Esophagus mucosa (tissue), 1 donor: Measurements from ENCODE around the gene POGZ. TPM values are rescaled to one million over a fixed set of nuclear protein-coding genes. Genes with fewer than 3 reads are reported as not detected.
A peak's percentile ranks its signal among the peaks of the same experiment; 100 is the strongest.

ENCODE experiments used
- ATAC-seq: fragments of 200-7000 bp; cut with Tn5 transposase; one replicate; pipeline ENCODE4 v1.9.1; 2020
- total RNA-seq: library from RNA; stranded (reverse); gene quantifications from one replicate; pipeline ENCODE4 v1.2.4, GENCODE V29; 2023
- donor health status: DM: yes; HTN: yes; CAD: no.

The POGZ gene, protein sequence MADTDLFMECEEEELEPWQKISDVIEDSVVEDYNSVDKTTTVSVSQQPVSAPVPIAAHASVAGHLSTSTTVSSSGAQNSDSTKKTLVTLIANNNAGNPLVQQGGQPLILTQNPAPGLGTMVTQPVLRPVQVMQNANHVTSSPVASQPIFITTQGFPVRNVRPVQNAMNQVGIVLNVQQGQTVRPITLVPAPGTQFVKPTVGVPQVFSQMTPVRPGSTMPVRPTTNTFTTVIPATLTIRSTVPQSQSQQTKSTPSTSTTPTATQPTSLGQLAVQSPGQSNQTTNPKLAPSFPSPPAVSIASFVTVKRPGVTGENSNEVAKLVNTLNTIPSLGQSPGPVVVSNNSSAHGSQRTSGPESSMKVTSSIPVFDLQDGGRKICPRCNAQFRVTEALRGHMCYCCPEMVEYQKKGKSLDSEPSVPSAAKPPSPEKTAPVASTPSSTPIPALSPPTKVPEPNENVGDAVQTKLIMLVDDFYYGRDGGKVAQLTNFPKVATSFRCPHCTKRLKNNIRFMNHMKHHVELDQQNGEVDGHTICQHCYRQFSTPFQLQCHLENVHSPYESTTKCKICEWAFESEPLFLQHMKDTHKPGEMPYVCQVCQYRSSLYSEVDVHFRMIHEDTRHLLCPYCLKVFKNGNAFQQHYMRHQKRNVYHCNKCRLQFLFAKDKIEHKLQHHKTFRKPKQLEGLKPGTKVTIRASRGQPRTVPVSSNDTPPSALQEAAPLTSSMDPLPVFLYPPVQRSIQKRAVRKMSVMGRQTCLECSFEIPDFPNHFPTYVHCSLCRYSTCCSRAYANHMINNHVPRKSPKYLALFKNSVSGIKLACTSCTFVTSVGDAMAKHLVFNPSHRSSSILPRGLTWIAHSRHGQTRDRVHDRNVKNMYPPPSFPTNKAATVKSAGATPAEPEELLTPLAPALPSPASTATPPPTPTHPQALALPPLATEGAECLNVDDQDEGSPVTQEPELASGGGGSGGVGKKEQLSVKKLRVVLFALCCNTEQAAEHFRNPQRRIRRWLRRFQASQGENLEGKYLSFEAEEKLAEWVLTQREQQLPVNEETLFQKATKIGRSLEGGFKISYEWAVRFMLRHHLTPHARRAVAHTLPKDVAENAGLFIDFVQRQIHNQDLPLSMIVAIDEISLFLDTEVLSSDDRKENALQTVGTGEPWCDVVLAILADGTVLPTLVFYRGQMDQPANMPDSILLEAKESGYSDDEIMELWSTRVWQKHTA (N-terminal part only)
- total RNA-seq: 37.5 TPM

DNA sequence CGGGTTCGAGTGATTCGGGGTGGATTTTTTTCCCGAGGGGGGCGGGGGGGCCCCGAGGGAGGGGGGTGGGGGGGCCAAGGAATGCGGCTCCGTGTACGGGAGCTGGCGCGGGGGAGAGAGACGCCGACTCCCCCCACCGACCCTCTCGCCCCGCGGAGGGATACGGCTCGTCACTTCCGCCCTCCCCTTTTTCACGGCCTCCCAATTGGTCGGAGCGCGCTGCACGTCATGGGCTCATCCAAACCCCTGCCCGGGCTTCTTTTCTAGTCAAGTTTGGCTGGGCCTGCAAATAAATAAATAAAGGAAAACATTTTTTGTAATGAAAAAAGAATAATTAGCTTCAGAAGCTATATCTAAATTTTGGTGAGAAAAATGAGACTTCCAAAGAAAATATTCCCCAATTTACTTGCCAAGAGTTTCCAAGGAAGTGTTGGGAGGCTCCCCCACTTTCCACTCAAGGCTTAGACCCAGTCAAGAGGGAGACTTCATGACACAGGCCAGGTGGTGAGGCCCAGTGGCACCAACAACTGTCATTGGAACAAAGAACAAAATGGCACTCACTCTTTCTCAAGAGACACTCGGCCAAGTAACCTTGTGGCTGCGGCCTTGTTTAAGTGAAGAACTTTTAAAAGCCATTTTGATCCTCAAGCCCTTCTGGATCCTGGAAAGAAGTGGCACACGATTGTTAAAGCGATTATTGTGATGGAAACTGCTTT, at the start of gene POGZ:
TSS of gene POGZ (minus strand) at position 164 of the 716 bp plus-strand sequence. CDS start 17,290 bp downstream, outside the sequence.
- ATAC-seq: peak; percentile 93

DNA sequence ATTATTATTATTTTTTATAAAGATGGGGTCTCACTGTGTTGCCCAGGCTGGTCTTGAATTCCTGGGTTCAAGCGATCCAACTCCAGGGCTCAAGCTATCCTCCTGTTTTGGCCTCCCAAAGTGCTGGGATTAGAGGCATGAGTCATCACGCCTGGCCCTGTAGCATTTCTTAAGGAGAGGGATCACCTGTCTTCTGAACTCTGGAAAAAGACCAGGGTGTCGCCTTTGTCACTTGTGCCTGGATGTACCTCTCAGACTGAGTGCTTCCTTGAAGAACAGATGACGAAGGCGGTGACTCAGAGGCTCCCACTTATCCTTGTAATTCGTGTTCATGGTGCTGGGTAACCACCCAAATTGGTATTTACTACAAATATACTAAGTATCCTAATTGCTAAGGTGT, 49.5 kb upstream of the POGZ start:
- ATAC-seq: peak; percentile 33

DNA sequence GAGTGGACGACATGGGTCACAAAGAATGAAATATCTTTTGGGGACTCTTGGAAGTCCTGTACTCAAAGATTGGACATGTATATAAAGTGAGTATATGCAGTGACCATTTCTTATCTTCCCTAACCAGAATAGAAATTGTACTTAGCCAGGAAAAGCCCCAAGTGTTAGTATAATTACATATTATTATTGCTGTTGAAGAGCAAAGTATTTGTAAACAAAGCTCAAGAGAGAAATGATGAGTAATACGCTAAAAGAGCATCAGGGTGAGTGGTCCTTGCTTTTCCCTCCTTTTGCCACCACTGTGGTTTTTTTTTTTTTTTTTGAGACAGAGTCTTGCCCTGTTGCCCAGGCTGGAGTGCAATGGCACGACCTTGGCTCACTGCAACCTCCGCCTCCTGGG, 45.5 kb upstream of the POGZ start:
- no peak for ATAC-seq

DNA sequence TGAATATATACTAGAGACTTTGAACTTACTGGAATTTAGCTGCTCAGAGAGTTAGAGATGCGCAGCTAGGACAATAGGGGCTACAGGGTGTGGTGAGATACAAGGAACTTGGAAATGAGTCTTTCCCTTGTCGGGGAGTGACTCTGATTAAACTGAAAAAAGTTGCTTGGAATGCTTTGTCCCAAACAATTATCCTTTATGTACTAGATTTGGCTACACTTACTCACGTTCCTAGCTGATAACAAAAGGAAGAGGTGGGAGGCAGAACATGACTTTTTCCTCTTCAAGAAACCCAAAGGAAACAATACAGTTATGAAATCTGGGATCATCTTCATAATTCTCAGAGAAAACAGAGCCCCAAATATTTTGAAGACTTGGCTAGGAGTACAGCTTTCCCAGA, 45.0 kb upstream of the POGZ start:
- ATAC-seq: no peak

DNA sequence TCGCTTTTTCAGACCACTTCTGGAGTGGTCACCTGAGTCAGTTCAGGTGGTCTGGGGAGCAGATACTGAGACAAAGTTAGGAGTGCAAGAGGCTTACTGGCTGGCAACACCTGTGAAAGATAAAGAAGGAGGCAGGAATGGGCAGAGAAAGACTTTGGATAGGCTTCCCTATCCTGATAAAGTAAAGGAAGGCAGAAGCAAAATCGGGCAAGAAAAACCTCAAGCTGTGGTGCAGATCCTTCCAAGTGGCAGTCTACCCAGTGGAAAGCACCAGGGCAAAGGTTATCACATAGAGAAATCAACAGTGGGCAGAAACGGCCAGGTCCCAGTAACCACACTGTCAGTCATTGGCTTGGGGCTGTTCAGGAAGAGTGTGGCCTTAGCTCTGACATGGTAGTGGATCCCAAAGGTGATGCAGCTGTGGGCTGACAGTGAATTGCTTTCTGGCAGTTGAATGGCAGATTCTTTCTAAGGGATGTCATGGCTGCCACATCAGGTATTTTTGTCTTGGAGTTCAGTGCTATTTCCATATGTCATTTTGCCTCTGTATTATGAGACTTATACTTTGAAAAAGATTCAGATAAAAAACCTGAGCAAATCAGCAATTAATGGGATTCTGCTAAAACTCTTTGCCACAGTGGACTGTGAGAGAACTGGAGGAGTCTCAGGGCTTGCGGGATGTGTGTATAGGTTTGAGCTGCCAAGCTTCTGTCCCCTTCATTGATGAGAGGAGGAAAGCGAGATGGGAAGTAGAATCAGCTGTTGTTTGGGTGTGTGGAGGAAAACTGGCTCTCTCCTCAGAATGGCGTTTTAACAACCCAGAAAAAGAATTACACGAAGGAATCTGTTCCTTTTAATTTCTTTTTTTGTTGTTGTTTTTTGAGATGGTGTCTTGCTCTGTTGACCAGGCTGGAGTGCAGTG, 43.8 kb upstream of the POGZ start:
- ATAC-seq: no peak

DNA sequence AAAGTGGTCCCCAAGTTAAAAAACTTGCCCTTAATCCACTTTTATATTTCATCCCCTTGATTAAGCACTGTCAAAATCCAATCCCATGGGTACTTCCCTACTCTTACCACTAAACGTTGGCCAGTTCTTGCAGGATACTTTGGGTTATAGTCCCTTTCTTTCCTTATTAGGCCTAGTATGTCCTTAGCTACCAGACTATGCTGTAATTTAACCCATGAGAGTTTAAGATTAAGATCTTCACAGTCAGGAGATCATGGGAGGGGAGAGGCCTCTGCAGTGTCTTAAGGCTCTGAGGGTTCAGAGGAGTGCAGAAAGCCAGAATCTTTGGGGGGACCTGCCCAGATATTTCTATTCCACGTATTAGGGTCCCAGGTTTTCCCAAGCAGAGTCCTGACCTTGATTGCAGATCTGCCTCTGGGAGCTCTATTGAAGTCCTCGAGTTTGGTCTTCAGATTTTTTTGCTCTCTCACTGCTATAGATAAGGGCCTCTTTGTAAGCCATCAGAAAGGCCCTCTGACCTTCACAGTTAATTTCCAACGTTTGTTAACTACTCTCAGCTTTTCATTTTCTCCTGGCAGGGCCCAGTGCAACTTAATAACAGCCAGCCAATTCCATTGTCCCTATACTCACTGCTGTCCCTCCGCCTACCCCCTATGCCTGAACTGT, 42.9 kb upstream of the POGZ start:
- no peak for ATAC-seq

DNA sequence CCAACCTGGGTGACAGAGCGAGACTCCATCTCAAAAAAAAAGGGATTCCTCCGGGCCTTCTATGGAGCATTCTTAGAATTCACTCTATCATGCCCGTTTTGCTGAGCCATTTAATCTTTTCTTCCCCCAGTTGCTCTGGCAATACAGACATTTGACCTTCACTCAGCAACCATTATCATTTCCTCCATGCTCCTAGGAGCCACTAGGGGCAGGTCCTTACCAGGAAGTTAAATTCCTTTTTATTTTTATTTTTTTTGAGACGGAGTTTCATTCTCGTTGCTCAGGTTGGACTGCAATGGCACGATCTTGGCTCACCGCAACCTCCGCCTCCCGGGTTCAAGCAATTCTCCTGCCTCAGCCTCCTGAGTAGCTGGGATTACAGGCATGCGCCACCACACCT, 42.2 kb upstream of the POGZ start:
- ATAC-seq: peak; percentile 55

DNA sequence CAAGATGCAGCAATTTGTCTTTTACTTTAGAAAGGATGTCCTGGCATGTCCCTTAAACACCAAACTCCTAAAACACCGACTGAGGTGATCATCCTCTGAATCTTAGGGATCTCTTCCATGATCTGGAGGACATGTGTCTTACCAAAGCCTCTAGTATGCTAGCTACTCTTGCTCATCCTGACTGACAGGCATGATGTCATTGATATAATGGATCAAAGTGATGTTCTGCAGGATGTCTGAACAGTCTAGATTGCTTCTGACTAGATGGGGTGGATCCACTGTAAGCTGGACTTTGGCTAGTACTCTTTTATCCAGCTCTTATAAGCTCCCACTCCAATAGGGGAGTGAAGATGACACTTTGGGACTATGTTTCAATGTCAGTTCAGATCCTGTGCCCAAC, 40.6 kb upstream of the POGZ start:
- peak; percentile 38 for ATAC-seq

DNA sequence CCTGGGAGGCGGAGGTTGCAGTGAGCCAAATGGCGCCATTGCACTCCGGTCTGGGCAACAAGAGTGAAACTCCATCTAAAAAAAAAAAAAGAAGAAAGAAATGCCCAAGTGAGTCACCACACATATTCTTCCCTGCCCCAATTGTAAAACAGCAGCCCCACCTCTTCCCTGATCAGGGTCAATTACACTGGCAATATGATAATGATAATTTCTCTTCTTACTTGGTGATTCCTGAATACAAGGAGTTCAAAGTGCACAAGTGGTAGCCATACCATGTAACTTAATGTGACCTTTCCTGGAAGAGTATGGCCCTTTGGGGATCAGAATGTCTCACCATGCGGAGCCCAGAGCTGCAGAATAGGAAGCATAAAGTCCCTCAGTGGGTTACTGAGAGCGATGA, 40.1 kb upstream of the POGZ start:
- ATAC-seq: no peak

DNA sequence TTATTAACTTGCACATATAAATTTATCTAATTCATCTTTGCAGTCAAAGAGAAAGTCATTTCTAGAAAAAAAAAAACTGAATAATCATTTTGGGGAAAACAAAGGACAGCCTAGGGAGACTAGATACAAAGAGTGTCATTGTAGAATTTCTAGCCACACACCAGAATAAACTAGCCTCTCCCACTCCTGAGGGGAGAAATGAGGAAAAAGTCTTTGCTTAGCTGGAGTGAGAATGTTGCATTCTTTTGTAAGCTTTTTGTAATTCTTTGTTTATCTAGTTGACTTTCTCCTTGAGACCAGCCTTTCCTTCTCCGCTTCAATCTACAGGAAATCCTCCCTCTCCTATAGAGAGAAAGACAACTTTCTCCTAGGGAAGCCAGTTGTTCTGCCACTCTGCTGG, 36.0 kb upstream of the POGZ start:
- no peak for ATAC-seq

DNA sequence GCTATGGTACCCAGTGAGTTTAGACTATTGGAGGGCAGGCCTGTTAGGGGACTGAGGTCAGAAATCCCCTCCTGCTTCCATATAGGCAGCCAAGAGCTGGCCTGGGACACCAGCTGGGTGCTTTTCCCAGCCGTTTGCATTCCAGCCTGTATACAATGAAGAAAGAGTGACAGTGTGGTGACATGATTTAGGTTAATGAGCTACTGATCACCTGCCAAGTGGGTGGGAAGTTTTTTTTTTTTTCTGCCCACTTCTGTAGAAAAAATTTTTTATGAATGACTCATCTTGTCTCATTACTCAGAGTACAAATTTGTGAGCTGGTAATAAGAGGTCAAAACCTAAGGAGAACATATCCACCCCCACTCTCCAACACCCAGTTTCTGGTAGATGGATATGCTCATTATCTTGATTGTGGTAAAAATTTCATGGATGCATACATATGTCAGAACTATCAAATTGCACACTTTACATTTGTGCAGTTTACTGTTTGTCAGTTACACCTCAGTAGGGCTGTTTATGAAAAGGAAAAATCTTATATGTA, 35.5 kb upstream of the POGZ start:
- peak; percentile 81 for ATAC-seq

DNA sequence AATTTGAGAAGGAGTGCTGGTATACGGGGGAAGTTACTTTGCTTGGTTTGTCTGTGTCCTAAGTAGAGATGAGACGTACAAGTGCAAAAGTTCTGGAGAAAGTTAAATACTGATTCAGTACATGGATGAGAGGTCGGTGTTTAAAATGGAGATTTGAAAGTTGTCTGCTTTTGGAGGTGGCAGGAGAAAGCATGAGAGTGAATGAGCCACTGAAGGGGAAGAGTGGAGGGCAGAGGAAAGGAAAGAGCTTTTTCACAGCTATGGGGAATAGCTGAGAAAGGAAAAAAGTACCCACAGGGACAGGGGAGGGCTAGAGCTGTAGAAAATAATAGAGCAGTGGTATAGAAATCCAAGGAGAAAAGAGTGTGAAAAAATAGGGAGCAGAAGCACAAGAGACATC, 33.7 kb upstream of the POGZ start:
- ATAC-seq: no peak

DNA sequence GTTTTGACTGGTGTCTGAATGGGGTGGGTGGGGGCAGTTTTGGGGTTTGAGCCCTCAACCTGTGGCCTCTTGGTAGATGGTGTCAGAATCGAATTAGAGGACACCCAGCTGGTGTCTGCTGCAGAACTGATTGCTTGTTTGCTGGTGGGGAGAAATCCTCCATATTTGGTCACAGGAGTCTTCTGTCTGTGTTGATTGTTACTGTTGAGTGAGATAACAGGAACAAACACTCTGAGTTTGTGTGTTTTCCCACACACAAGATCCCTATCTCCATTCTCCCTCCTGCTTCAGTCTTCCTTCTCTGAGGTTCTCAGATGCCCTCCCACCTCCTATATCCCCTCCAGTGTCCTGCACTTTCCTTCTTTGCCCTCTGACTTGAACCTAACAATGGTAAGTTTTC, 32.8 kb upstream of the POGZ start:
- ATAC-seq: no peak

DNA sequence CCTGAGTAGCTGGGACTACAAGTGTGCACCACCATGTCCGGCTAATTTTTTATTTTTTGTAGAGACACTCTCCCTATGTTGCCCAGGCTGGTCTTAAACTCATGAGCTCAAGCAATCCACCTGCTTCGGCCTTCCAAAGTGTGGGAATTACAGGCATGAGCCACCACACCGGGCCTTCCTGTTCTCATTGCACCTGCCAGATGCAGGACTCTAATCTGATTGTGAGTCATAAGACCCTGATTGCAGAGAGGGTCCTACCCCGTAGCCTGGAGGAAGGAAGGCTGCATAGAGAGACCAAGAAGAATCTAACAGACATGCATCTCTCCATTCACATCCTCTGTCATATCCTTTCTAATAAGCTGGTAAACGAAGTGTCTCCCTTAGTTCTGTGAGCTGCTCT, 32.3 kb upstream of the POGZ start:
- ATAC-seq: no peak

DNA sequence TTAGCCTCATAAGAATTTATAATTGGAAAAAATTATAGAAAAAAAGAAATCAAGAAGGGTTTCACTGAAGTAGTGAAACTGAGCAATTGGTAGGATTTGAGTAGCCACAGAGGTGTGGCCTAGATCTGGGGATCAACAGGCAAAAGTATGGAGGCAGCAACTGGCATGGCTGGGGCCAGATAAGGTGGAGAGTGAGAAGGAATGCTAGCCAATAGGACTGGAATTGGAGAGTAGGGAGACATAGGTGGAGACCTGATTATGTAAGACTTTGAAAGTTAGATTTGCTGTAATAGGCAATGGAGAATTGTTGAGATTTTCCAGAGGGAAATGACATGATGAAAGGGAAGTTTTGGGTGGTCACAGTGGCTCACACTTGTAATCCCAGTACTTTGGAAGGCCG, 27.3 kb upstream of the POGZ start:
- no peak for ATAC-seq

DNA sequence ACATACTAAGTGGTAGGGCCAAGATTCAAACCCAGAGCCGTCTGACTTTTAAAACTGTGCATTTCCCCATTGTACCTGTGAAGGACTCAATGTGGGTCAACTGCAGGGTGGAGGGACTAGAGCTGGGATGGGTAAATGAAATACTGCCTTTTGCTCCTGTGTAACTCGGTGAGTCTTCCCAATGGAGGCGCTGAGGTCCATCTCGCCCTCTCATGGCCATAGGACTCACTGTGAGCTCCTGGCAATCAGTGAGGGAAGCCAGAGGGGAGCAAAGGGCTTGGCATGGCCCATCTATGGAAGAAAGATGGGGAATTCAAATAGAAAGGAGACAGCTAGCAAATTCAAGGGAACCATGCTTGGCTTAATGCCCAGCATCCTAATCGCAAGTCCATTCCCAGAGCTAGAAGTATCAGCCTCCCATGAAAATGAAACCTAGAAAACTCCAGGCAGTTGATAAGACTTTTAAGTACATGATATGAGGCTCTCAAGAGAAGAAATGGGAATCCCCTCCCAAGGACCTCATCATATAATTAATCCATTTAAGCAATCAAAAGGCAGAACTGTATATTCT, 26.5 kb upstream of the POGZ start:
- no peak for ATAC-seq

DNA sequence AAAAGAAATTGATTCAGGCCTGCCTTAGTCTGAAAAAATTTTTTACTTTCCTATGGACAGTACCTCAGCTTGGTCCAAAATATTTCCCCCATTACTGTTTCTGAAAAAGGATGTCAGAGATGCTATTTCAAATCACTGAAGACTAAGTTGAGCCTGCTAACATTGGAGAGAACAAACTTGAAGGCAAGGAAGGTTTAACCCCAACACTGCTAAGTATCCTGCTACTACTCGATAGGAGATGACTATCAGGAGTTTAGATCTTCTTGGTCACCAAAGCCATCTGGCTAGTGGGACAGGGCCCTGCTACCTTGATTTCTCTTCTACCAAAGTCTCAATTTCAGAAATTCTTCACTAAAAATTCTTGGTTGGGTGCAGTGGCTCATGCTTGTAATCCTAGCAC, 22.7 kb upstream of the POGZ start:
- ATAC-seq: no peak

DNA sequence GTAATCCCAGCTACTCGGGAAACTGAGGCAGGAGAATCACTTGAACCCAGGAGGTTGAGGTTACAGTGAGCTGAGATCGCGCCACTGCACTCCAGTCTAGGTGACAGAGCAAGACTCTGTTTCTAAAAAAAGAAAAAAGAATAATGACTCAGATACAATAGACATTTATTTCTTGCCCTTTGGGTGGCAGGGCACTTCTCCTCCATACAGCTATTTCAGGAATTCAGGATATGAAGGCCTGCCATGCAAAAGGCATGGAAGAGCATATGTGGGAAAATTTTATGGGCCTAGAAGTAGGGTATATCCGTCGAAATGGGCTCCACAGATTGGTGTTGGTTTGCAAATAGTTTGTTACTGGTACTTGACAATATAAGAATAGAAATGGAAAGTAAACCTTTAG, 20.2 kb upstream of the POGZ start:
- ATAC-seq: no peak

DNA sequence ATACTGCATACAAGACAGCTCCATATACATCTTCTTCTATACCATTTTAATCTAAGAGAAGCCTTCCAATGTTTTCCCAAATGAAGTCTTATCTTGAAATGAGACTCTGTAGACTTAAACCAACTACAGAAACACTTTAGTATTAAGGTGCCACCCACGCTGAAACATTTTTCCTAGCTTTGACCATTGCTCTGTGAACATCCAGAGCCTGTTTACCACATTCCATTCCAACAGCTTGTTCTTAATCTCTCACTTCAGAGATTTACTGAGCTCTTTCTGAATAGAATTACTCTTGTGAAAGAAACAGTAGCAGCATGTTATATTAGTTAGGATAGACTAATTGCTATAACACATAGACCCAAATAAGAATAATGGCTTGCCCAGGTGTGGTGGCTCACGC, 19.6 kb upstream of the POGZ start:
- no peak for ATAC-seq
